Skin epidermis (tissue), 12 donors: ENCODE measurements around the gene DYNC1LI1.

Experiments used
- H3K27ac ChIP-seq, 21 experiments: fragments of 200-600 bp; sonication (generic) in 11 of 21; one replicate each; pipeline ENCODE4 v1.5.0; 2020; ENCODE audit warnings: mild to moderate bottlenecking in 3 of 21, inconsistent platforms in 2 of 21, moderate library complexity in 2 of 21
- H3K4me3 ChIP-seq, 7 experiments: fragments of 200-600 bp; sonication (generic) in 2 of 7; one replicate each; pipeline ENCODE4 v1.5.0; 2020; ENCODE audit warnings: inconsistent platforms in 2 of 7, mild to moderate bottlenecking in 2 of 7, moderate library complexity in 1 of 7

Gene DYNC1LI1

DNA sequence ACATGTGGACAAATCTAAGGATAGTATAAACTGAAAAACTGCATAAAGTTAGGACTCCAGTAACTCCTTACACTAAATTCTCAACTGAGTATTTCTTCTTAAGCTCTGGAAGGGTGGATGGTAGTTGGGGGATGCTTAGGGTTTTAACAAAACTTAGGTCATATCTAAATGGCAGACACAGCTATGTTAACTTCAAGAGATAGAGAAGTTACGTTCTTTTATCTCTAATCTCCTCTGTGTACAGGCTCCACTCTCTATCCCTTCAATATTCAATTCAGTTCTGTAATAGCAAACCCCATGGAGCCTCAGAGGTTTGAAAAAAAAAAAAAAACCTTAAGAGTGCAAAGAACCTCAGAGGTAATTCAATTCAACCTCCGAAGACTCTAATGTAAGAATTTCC is 71.1 kb downstream of the DYNC1LI1 start:
- no peak overlapping the region for H3K4me3 ChIP-seq
- no peak overlapping the region for H3K27ac ChIP-seq

DNA sequence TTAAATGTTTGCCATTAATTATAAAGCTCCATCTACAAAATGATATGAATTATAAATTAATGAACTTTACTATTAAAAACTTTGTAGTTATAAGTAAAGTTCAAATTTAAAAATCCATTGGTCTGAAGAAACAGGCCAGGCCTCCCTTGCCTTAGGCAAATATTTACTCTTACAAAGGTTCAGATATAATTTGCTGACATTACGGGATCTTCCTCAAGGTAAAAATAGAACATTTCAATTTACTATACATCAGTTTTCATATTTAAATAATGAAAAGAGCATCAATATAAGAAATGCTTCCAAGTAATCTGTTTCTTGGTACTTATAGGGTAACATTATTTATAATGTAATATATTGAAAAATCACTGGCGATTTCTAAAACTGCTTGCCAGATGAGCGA is 71.7 kb downstream of the DYNC1LI1 start:
- H3K27ac ChIP-seq, result peak overlapping the region in 1 of 21 experiments; percentile 40
- H3K4me3 ChIP-seq, result no peak overlapping the region

DNA sequence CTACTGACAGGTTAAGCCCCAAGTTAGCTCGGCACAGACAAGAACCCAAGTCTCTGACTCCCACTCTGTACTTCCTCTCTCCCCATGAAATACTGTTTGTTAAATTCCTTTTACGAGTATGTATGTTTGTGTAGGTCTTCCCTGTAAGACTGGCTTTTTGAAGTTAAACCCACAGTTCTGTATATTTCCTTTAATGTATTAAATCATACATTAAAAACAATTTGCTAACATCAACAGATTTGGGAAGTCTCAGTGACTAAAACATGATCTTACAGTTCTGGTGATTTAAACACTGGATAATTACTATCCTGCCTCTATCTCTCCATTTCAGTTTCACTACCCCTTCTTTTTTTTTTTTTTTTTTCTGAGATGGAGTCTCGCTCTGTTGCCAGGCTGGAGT is 72.4 kb downstream of the DYNC1LI1 start:
- no peak overlapping the region for H3K4me3 ChIP-seq
- peak overlapping the region in 3 of 21 experiments; percentile 3 to 41 (median 40) for H3K27ac ChIP-seq

DNA sequence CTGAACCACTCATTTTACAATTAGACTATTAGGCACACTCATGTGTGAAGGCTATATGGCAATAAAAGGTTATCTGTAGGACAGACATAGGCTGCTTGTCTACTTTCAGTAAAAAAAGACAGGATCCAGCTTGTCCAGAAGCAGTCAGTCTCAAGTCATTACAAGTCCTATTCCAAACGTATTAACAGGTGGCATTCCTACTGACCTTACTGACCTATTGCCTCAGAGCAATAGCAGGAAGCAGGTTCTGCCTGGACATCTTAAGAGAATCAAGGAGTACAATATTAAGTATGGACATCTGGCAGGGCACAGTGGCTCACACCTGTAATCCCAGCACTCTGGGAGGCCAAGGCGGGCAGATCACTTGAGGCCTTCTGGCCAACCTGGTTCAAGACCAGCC is 75.0 kb downstream of the DYNC1LI1 start:
- Histone ChIP-seq H3K4me3 (no peak overlapping the region), H3K27ac (peak overlapping the region in 6 of 21 experiments; percentile 1 to 66 (median 28))

DNA sequence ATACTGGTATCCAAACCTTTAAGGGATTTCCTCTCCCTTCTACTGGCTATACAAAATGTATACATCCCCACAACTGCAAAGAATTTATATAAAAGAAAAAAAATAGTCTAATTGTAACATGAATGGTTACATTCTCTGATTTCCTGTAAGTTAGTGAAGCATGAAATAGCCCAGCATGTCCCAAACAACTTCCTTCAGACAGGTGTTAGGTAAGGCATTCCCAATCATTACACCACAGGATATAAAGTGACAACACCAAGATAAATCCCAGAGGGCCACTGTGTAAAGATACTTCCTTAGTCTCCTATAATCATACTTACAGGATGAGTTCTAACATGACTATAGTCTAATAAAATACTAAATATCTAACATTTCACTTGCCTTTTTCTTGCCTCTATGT is 75.6 kb downstream of the DYNC1LI1 start:
- Histone ChIP-seq H3K27ac (peak overlapping the region in 5 of 21 experiments; percentile 1 to 66 (median 44)), H3K4me3 (no peak overlapping the region)

- Histone ChIP-seq H3K4me3 (no peak overlapping the region), H3K27ac (peak overlapping the region in 7 of 21 experiments; percentile 14 to 66 (median 33))
Measured at GRCh38 chr3:32493437-32494414, 76.9 kb downstream of the DYNC1LI1 start.

DNA sequence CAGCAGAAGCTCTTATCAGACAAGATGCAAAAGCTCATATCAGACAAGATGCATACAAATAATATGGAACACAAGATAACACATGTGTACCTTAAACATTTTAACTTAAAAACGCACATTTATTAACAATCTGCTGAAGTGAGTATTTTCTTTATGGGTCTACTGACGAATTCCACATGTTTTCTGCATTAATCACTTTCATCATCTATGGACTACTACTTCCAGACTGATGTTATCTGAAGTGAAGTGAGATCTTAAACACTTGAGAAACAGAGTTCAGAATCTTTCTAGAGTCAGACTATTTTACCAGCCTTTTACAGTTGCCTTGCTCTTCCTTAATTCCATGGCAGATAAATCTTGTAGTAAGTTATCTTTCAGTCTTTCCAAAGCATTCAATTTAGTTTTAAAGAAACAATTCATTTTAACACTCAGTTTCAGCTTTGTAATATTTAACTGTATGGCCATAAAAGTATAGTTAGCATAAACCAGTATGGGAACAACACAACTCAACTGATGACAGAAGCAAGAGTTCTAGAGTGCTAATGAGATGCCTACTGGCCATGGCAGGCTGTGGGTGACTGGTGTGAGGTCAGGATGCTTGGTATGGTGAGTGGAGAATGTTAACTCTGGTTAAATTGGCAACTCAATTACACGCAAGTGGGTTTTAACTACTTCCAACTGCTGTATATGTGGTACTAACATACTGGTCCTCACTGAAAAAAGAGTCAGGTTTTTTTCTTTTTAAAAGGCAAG is 77.8 kb downstream of the DYNC1LI1 start:
- peak overlapping the region in 1 of 21 experiments; percentile 39 for H3K27ac ChIP-seq
- no peak overlapping the region for H3K4me3 ChIP-seq

- Histone ChIP-seq H3K27ac (no peak overlapping the region), H3K4me3 (no peak overlapping the region)
Measured at GRCh38 chr3:32488474-32489008, 82.1 kb downstream of the DYNC1LI1 start.

DNA sequence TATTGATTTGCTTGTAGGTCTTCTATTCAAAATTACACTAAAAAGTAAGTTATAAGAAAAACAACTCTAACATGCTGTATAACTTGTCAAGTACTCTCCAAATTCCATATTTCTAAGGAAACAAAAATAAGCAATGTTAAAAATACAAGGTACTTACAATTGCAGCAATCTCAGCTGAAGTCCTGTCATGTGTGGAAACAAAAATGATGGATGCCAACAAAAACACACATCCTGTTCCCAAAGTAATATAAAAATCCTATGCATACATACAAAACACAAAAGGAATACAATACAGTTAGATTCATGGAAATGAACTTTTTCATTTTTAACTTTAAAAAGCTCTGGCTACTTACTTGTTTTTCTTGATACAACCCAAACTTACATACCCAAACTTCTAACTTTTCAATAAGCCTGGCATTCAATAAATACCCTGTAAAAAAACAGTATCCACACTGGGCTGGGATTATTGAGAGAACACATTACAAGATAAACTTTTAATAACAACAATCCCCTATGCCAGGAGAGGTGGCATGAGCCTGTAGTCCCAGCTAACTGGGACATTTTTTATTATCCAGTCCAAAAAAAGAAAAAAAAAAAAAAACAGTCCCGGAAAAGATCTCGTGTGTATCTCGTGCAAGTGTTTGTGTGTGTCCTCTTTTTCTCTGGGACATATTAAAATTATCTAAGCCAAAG is 82.7 kb downstream of the DYNC1LI1 start:
- Histone ChIP-seq H3K4me3 (no peak overlapping the region), H3K27ac (no peak overlapping the region)

- no peak overlapping the region for H3K4me3 ChIP-seq
- H3K27ac ChIP-seq, result peak overlapping the region in 11 of 21 experiments; percentile 4 to 72 (median 29)
Measured at GRCh38 chr3:32484436-32484835, 86.2 kb downstream of the DYNC1LI1 start.

DNA sequence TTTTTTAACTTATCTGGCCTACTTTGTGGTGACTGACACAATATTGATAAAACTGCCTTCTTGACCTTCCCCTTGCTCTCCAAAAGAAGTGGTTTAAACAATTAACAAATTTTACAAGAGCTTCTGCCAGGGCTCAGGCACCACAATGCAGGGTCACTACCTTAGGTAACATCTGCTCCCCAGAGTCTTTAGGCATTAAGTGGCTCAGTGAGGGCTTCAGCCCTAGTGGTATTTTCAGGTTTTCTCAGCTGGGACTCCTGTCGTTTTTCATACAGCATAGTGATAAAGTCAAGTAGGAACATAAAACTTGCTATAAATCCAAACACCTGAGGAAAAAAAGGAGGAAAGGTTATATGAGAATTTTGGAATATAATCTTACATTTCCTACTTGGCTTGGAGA is 86.9 kb downstream of the DYNC1LI1 start:
- peak overlapping the region in 3 of 21 experiments; percentile 31 to 47 (median 45) for H3K27ac ChIP-seq
- H3K4me3 ChIP-seq, result no peak overlapping the region

GRCh38 chr3:32482693-32483092 is 88.0 kb downstream of the DYNC1LI1 start:
- H3K27ac ChIP-seq, result no peak overlapping the region
- no peak overlapping the region for H3K4me3 ChIP-seq

DNA sequence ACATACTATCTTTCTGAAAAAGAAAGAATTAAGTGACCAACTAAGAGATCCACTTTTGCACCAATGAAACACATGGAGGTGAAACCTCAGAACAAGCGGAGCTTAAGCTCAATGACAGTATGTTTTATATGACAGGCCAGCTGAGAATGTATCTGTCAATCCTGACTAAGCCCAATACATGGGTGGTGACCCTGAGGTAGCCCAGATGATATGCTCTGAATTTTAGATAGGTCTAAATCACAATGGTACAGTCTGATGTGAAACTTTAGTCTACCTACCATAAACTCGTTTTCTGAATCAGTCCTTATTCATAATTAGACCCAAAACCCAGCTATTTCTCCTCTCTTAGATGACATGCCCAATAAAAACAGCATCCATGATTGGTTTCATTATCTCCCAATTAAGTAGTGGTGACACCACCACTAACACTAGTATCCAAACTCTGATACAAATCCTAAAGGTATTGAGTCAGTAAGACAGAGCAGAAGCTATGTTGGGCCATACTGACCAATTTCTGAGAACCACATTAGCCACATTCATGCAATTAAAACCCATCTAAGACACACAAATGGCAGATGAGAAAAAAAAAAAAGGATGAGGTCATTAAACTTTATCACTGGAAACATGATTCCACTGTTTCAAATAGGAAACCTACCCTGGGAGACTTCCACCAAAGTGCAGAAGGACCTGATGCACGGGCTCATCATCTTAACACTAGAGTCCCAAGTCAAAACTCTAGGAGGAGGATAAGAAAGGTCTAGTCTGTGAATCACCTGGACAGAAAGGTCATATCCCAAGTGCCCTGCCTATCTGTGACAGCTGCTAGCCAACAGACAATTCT is 88.6 kb downstream of the DYNC1LI1 start:
- no peak overlapping the region for H3K27ac ChIP-seq
- no peak overlapping the region for H3K4me3 ChIP-seq

- Histone ChIP-seq H3K27ac (no peak overlapping the region), H3K4me3 (no peak overlapping the region)
Measured at GRCh38 chr3:32480604-32481003, 90.1 kb downstream of the DYNC1LI1 start.
